Measurements from ENCODE around the gene SLC27A2. TPM values are rescaled to one million over a fixed set of nuclear protein-coding genes. Genes with fewer than 3 reads are reported as not detected.

SLC27A2 gene
- total RNA-seq, 1 donor from 2014 or later = 0.51 TPM

- Mint-ChIP-seq H3K9me3 (ENCODE audit: unreplicated experiment) (no peaks in the 10 kb centered on the region), H3K36me3 (ENCODE audit: low read depth, unreplicated experiment) (no peaks in the 10 kb centered on the region), H3K4me3 (ENCODE audit: unreplicated experiment) (no peak overlapping the region), H3K4me1 (ENCODE audit: unreplicated experiment) (no peaks in the 10 kb centered on the region), H3K27ac (ENCODE audit: unreplicated experiment) (no peak overlapping the region), H3K27me3 (ENCODE audit: unreplicated experiment) (no peaks in the 10 kb centered on the region)
- TF ChIP-seq CTCF (IDR thresholded peaks at IDR 0.05; ENCODE audit: unreplicated experiment) = no peak
- no peak for DNase-seq (ENCODE audit: low spot score)
Observed at GRCh38 chr15:50251638-50252182, 69.7 kb downstream of the SLC27A2 start.

- H3K4me3 Mint-ChIP-seq (ENCODE audit: unreplicated experiment) = no peak overlapping the region
Observed at GRCh38 chr15:50252556-50252955, 70.6 kb downstream of the SLC27A2 start.

GRCh38 chr15:50256188-50257041 lies 74.4 kb downstream of the SLC27A2 start:
- H3K4me3 Mint-ChIP-seq (ENCODE audit: unreplicated experiment) = no peak overlapping the region
- no peak overlapping the region for H3K27ac Mint-ChIP-seq (ENCODE audit: unreplicated experiment)
- peaks cover 6% of the 10 kb centered on the region for H3K4me1 Mint-ChIP-seq (ENCODE audit: unreplicated experiment)
- no peak for TF ChIP-seq CTCF (IDR thresholded peaks at IDR 0.05; ENCODE audit: unreplicated experiment)
- DNase-seq (ENCODE audit: low spot score) = no peak
- no peaks in the 10 kb centered on the region for H3K9me3 Mint-ChIP-seq (ENCODE audit: unreplicated experiment)
- no peaks in the 10 kb centered on the region for H3K36me3 Mint-ChIP-seq (ENCODE audit: low read depth, unreplicated experiment)
- H3K27me3 Mint-ChIP-seq (ENCODE audit: unreplicated experiment) = no peaks in the 10 kb centered on the region

More at GRCh38 chr15:50252556-50252955, 70.6 kb downstream of the SLC27A2 start:
- Mint-ChIP-seq H3K9me3 (ENCODE audit: unreplicated experiment) (no peaks in the 10 kb centered on the region), H3K4me1 (ENCODE audit: unreplicated experiment) (no peaks in the 10 kb centered on the region), H3K36me3 (ENCODE audit: low read depth, unreplicated experiment) (no peaks in the 10 kb centered on the region), H3K27me3 (ENCODE audit: unreplicated experiment) (no peaks in the 10 kb centered on the region), H3K27ac (ENCODE audit: unreplicated experiment) (no peak overlapping the region)
- TF ChIP-seq CTCF (IDR thresholded peaks at IDR 0.05; ENCODE audit: unreplicated experiment) = no peak
- DNase-seq (ENCODE audit: low spot score) = no peak

GRCh38 chr15:50257332-50257731 lies 75.3 kb downstream of the SLC27A2 start:
- TF ChIP-seq CTCF (IDR thresholded peaks at IDR 0.05; ENCODE audit: unreplicated experiment) = no peak
- Mint-ChIP-seq H3K4me3 (ENCODE audit: unreplicated experiment) (no peak overlapping the region), H3K27ac (ENCODE audit: unreplicated experiment) (no peak overlapping the region), H3K4me1 (ENCODE audit: unreplicated experiment) (peaks cover 6% of the 10 kb centered on the region), H3K9me3 (ENCODE audit: unreplicated experiment) (no peaks in the 10 kb centered on the region), H3K36me3 (ENCODE audit: low read depth, unreplicated experiment) (no peaks in the 10 kb centered on the region), H3K27me3 (ENCODE audit: unreplicated experiment) (no peaks in the 10 kb centered on the region)
- no peak for DNase-seq (ENCODE audit: low spot score)

- Mint-ChIP-seq H3K36me3 (ENCODE audit: low read depth, unreplicated experiment) (no peaks in the 10 kb centered on the region), H3K4me3 (ENCODE audit: unreplicated experiment) (no peak overlapping the region)
Observed at GRCh38 chr15:50257924-50258323, 75.9 kb downstream of the SLC27A2 start.

More at GRCh38 chr15:50257924-50258323, 75.9 kb downstream of the SLC27A2 start:
- Mint-ChIP-seq H3K4me1 (ENCODE audit: unreplicated experiment) (peaks cover 10% of the 10 kb centered on the region), H3K27me3 (ENCODE audit: unreplicated experiment) (no peaks in the 10 kb centered on the region), H3K9me3 (ENCODE audit: unreplicated experiment) (no peaks in the 10 kb centered on the region), H3K27ac (ENCODE audit: unreplicated experiment) (no peak overlapping the region)
- DNase-seq (ENCODE audit: low spot score) = no peak
- TF ChIP-seq CTCF (IDR thresholded peaks at IDR 0.05; ENCODE audit: unreplicated experiment) = no peak

All from endothelial cell (in vitro differentiated cells).